ENCODE results near the gene NUDCD3.
A peak's percentile ranks its signal among the peaks of the same experiment; 100 is the strongest.

Gene NUDCD3

DNA sequence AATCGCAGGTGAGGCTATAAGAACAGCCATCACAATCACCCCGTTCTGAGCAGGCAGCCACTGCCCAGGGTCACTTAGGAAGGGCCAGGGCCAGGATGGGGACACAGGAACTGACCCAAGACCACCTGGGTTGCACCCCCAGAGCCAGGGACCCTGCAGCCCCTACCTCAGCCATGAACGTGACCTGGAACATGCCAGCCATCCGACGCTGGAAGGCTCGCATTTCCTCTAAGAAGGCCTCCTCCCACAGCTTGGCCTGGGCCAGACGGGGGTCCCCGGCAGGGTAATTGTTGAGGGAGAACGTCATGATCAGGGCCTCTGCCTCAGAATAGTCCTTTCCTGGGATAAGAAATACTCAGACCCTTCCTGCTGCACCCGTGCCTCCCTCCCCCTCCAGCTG lies 45.6 kb upstream of the NUDCD3 start:
- DNase-seq (ENCODE audit: extremely low spot score): no peak
- ChIA-PET POLR2A (interaction anchor here (0.7 to 1.5 kb wide), 2 partner anchors 46 kb away, joined by 3 to 5 read pairs; partner anchors contain the start of gene TMED4), CTCF (no interaction called here)
- TF ChIP-seq CTBP1 (IDR thresholded peaks at IDR 0.05; ENCODE audit: borderline replicate concordance) (no peak), TARDBP (IDR thresholded peaks at IDR 0.05) (no peak), FOXK2 (IDR thresholded peaks at IDR 0.05) (no peak), ZNF384 (IDR thresholded peaks at IDR 0.05) (no peak), L3MBTL2 (conservative IDR thresholded peaks at IDR 0.05) (no peak), FOXA1 (IDR thresholded peaks at IDR 0.05) (no peak), LEF1 (IDR thresholded peaks at IDR 0.05; ENCODE audit: borderline replicate concordance) (no peak), SP1 (IDR thresholded peaks at IDR 0.05) (no peak), SUZ12 (IDR thresholded peaks at IDR 0.05) (no peak), NFRKB (IDR thresholded peaks at IDR 0.05) (no peak), BHLHE40 (IDR thresholded peaks at IDR 0.05; ENCODE audit: borderline replicate concordance) (no peak), FOXM1 (IDR thresholded peaks at IDR 0.05; ENCODE audit: borderline replicate concordance) (no peak), ELF4 (IDR thresholded peaks at IDR 0.05) (no peak), HDGF (IDR thresholded peaks at IDR 0.05; ENCODE audit: borderline replicate concordance) (no peak), ARNT (IDR thresholded peaks at IDR 0.05) (no peak)
- TF ChIP-seq, protein P1, sequence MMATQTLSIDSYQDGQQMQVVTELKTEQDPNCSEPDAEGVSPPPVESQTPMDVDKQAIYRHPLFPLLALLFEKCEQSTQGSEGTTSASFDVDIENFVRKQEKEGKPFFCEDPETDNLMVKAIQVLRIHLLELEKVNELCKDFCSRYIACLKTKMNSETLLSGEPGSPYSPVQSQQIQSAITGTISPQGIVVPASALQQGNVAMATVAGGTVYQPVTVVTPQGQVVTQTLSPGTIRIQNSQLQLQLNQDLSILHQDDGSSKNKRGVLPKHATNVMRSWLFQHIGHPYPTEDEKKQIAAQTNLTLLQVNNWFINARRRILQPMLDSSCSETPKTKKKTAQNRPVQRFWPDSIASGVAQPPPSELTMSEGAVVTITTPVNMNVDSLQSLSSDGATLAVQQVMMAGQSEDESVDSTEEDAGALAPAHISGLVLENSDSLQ (IDR thresholded peaks at IDR 0.05): no peak

DNA sequence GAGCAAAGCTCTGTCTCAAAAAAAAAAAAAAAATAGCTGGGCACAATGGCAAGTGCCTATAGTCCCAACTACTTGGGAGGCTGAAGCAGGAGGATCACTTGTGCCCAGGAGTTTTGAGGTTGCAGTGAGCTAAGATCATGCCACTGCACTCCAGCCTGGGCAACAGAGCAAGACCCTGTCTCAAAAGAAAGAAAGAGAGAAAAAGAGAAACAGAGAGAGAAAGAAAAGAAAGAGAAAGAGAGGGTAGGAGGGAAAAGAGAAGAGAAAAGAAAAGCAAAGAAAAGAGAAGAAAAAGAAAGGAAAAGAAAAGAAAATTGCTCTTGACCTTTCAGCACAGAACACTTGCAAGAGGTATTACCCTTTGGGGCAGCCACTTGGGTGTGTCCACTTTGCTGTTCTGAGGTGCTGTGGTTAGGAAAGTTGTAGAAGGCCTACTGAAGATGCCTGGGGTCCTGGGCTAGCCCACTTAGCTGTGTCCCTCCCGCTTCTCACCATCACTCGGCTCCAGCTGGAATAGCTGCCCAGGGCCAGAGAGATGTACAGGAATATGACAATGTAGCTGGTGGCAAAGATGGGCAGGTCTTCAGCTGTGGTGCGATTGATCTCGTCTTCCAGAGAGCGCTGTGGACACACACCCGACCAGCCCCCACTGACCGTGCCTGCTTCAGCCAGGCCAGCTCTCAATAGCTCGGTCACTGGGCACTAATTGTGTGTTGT lies 45.0 kb upstream of the NUDCD3 start:
- TF ChIP-seq TARDBP (IDR thresholded peaks at IDR 0.05) (no peak), NFRKB (IDR thresholded peaks at IDR 0.05) (no peak), FOXA1 (IDR thresholded peaks at IDR 0.05) (no peak)
- ChIA-PET CTCF (interaction anchor here (0.6 to 1.9 kb wide), 4 partner anchors 12 to 272 kb away, joined by 4 to 8 read pairs (median 4); no protein-coding TSS in a partner anchor), POLR2A (interaction anchor here (0.7 kb wide), 1 partner anchor 47 kb away, joined by 3 read pairs; the partner anchor contains the start of gene TMED4)
- DNase-seq (ENCODE audit: extremely low spot score): no peak

DNA sequence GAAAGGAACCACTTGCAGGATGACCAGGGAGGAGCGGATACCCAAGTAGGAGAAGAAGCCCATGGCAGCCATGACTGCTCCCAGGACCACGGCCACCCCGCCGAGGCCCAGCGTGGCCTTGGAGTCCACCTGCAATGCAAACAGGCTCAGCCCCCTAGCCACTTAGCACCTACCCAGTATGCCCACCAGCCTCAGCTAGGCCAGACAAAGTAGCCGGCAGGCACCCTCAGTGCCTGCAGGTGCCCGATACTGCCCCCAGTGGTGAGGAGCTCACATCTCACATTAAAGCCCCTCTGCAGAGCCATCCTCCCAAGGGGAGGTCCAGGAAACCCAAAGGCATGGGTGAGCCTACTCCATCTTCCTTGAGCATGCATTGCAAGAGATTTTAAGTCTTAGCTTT lies 44.0 kb upstream of the NUDCD3 start:
- peak; percentile 91 for DNase-seq (ENCODE audit: extremely low spot score)
- ChIA-PET POLR2A (interaction anchor here (1.3 kb wide), 3 partner anchors 31 to 43 kb away, joined by 3 to 5 read pairs (median 4); no protein-coding TSS in a partner anchor), CTCF (interaction anchor here (0.5 to 1.9 kb wide), 11 partner anchors 10 to 294 kb away, joined by 3 to 9 read pairs (median 4); no protein-coding TSS in a partner anchor)
- no peak for TF ChIP-seq NFRKB (IDR thresholded peaks at IDR 0.05)

DNA sequence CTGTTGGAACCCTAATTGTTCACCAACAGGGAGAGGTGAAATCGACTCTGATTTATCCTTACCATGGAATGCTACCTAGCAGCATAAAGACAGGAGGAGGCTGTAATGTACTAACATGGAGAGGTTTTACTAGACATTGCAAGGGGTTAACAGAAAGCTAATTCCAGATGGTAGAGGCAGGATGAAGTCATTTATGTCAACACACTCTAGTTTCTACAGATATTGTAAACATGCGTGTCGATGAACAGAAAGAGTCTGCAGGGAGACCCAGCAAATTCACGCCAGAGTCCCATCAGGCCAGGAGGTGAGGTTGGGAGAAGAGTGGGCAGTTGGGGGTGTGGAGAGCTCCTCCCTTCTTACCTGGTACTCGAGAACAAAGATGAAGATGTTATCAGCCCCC lies 43.6 kb upstream of the NUDCD3 start:
- CTCF ChIA-PET: interaction anchor here (0.9 to 1.9 kb wide), 10 partner anchors 11 to 293 kb away, joined by 3 to 9 read pairs (median 4); no protein-coding TSS in a partner anchor
- POLR2A ChIA-PET: interaction anchor here (1.3 kb wide), 3 partner anchors 31 to 43 kb away, joined by 3 to 5 read pairs (median 4); no protein-coding TSS in a partner anchor
- no peak for TF ChIP-seq ZNF384 (IDR thresholded peaks at IDR 0.05)
- TF ChIP-seq L3MBTL2 (conservative IDR thresholded peaks at IDR 0.05): no peak
- TF ChIP-seq, protein P1 (IDR thresholded peaks at IDR 0.05): no peak
- no peak for TF ChIP-seq HDGF (IDR thresholded peaks at IDR 0.05; ENCODE audit: borderline replicate concordance)
- no peak for TF ChIP-seq BHLHE40 (IDR thresholded peaks at IDR 0.05; ENCODE audit: borderline replicate concordance)
- TF ChIP-seq NFRKB (IDR thresholded peaks at IDR 0.05): no peak
- TF ChIP-seq ARNT (IDR thresholded peaks at IDR 0.05): no peak
- no peak for TF ChIP-seq LEF1 (IDR thresholded peaks at IDR 0.05; ENCODE audit: borderline replicate concordance)
- no peak for TF ChIP-seq FOXK2 (IDR thresholded peaks at IDR 0.05)
- TF ChIP-seq SP1 (IDR thresholded peaks at IDR 0.05): no peak
- TF ChIP-seq ELF4 (IDR thresholded peaks at IDR 0.05): no peak
- TF ChIP-seq FOXA1 (IDR thresholded peaks at IDR 0.05): no peak
- TF ChIP-seq TARDBP (IDR thresholded peaks at IDR 0.05): no peak
- no peak for TF ChIP-seq SUZ12 (IDR thresholded peaks at IDR 0.05)
- no peak for TF ChIP-seq CTBP1 (IDR thresholded peaks at IDR 0.05; ENCODE audit: borderline replicate concordance)
- TF ChIP-seq FOXM1 (IDR thresholded peaks at IDR 0.05; ENCODE audit: borderline replicate concordance): no peak

DNA sequence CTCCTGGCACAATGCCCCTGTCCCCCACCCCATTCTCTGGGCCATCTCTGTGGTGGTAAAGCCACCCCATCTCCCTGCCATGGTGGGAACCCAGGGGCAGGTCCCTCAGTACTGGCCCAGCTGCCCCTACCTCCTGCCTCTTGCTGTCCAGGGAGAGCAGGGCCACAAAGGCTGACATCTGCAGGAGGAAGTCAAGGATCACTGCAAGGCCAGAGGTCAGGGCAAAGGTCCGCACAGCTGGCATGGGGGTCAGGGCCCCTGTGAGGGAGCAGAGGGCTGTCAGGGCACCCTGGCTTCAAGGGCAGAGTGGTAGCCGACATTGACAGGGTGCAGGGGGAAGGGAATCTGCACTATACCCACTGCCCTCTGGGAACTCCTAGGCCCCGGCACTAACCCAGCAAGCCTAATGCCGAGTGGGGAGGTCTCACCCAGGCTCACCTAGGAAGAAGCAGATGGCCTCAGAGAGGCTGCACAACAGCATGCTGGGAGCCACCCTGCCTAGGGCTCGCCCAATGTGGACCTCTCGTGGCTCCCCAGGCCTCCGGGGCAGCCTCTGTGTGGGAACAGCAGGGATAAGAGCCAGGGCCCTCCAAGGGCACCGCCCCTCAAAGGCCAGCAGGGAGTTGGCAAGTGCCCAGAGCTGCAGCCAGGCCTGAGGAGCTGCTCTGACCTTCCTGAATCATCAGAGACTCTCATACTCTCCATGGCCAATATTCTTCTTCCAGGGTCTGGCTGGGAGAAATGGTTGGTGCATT lies 43.0 kb upstream of the NUDCD3 start:
- TF ChIP-seq, protein P1 (IDR thresholded peaks at IDR 0.05): no peak
- TF ChIP-seq ZNF384 (IDR thresholded peaks at IDR 0.05) (no peak), FOXM1 (IDR thresholded peaks at IDR 0.05; ENCODE audit: borderline replicate concordance) (no peak), HDGF (IDR thresholded peaks at IDR 0.05; ENCODE audit: borderline replicate concordance) (no peak), FOXA1 (IDR thresholded peaks at IDR 0.05) (no peak), BHLHE40 (IDR thresholded peaks at IDR 0.05; ENCODE audit: borderline replicate concordance) (no peak), SP1 (IDR thresholded peaks at IDR 0.05) (no peak), CTBP1 (IDR thresholded peaks at IDR 0.05; ENCODE audit: borderline replicate concordance) (no peak), ARNT (IDR thresholded peaks at IDR 0.05) (no peak), TARDBP (IDR thresholded peaks at IDR 0.05) (no peak), L3MBTL2 (conservative IDR thresholded peaks at IDR 0.05) (no peak), SUZ12 (IDR thresholded peaks at IDR 0.05) (no peak), LEF1 (IDR thresholded peaks at IDR 0.05; ENCODE audit: borderline replicate concordance) (no peak), ELF4 (IDR thresholded peaks at IDR 0.05) (no peak), FOXK2 (IDR thresholded peaks at IDR 0.05) (no peak)
- POLR2A ChIA-PET: interaction anchor here (1.3 kb wide), 3 partner anchors 32 to 42 kb away, joined by 3 to 5 read pairs (median 4); no protein-coding TSS in a partner anchor
- peak; percentile 4 for DNase-seq (ENCODE audit: extremely low spot score)
- CTCF ChIA-PET: interaction anchor here (0.9 to 1.9 kb wide), 4 partner anchors 11 to 19 kb away, joined by 3 to 9 read pairs (median 4); no protein-coding TSS in a partner anchor

More for the DNA sequence above, 43.6 kb upstream of the NUDCD3 start:
- DNase-seq (ENCODE audit: extremely low spot score): no peak

All from HEK293T (cell line).